ENCODE data around the gene SHANK3. TPM values are rescaled to one million over a fixed set of nuclear protein-coding genes. Genes with fewer than 3 reads are reported as not detected.

SHANK3 gene
- total and polyA plus RNA-seq, 4 donors = 1.1 to 10.0 (median 5.8) TPM

DNA sequence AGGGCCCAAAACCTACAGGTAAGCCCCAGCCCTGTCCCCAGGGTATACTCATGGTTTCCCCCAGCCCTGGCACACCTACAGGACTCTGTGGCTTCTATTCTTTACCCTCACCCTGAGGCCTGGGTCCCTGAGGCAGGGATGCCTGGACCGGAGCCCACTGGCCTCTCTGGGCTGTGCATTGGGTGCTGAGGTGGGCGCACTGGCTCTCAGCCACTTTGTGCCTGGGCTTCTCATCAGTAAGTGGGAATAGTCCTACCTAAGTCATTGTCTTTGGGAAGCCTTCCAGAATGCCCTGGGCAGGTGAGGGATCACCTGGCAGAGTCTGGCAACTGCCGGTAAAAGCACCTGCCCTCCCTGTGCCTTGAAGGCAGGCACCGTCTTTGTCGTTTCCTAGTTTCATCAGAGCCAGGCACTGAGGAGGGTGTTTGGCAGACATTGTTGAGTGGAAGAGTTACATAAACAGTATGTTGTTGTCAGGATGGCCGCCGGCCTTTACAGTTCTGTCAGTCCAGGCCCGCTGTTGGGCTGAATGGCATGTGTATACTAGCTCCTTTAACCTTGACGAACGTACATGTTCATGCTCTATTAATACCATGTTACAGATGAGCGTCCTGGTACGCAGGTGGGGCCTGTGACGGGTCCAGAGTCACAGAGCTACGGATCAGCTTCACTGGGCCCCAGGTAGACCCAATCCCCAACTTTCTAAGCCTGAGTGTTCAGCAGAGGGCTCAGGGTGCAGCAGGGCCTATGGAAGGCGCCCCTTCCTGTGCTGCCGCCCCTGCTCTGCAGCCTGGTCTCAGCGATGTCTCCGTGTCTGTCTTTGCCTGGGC, 23.0 kb downstream of the SHANK3 start:
- no peak overlapping the region for H3K9ac ChIP-seq (ENCODE audit: low read depth in 1 of 2, low read length in 2 of 2)
- H3K27ac ChIP-seq (ENCODE audit: low read depth in 1 of 2, low read length in 2 of 2) = no peak overlapping the region
- no peak for TF ChIP-seq FOXA2 (IDR thresholded peaks at IDR 0.05)
- no peak overlapping the region for H3K4me3 ChIP-seq (ENCODE audit: low read depth in 1 of 3, low read length in 3 of 3)
- DNase-seq (ENCODE audit: low spot score) = no peak
- no peaks in the 10 kb centered on the region for H3K36me3 ChIP-seq (ENCODE audit: control insufficient read depth in 4 of 4, insufficient read depth in 3 of 4, low read depth in 1 of 4, low read length in 3 of 4)
- peaks cover 13 to 44% (median 28%) of the 10 kb centered on the region in 4 donors for H3K4me1 ChIP-seq (ENCODE audit: control insufficient read depth in 4 of 4, insufficient read depth in 4 of 4, low read length in 3 of 4)
- WGBS = 80% methylated on average over 18 of the region's 18 CpGs
- no peaks in the 10 kb centered on the region for H3K9me3 ChIP-seq (ENCODE audit: control insufficient read depth in 4 of 4, low read length in 3 of 4)
- H3K27me3 ChIP-seq (ENCODE audit: control insufficient read depth in 4 of 4, insufficient read depth in 4 of 4, low read length in 3 of 4) = no peaks in the 10 kb centered on the region

DNA sequence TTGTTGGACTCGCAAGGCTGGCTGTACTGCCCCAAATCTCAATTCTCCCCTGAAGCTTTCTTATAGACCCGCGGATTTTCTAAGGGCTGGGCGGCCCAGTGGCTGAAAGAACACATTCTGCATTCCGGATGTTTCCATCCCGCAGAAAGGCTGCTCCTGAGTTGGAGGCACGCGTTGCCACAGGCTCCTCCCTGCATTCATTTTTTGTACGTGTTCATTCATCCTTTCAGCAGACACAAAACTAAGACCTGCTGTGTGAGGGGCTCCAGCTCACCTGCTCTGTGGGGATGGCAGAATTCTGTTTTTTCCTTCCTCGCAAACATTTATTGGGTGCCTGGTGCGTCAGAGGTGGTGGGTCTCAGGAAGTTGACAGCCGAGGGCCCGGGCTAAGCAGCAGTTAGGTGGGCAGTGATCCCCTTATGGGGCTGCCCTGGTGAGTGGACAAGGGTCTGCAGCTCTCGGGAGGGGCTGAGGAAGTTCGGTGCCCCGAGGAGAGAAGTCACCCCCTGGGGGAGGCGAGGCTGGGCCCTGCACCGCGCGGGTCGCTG, 23.7 kb downstream of the SHANK3 start:
- no peaks in the 10 kb centered on the region for H3K36me3 ChIP-seq (ENCODE audit: control insufficient read depth in 4 of 4, insufficient read depth in 3 of 4, low read depth in 1 of 4, low read length in 3 of 4)
- no peaks in the 10 kb centered on the region for H3K9me3 ChIP-seq (ENCODE audit: control insufficient read depth in 4 of 4, low read length in 3 of 4)
- no peak overlapping the region for H3K4me3 ChIP-seq (ENCODE audit: low read depth in 1 of 3, low read length in 3 of 3)
- H3K9ac ChIP-seq (ENCODE audit: low read depth in 1 of 2, low read length in 2 of 2) = no peak overlapping the region
- peaks cover 13 to 49% (median 34%) of the 10 kb centered on the region in 4 donors for H3K4me1 ChIP-seq (ENCODE audit: control insufficient read depth in 4 of 4, insufficient read depth in 4 of 4, low read length in 3 of 4)
- WGBS = 70% methylated on average over 21 of the region's 21 CpGs
- TF ChIP-seq, protein P1, sequence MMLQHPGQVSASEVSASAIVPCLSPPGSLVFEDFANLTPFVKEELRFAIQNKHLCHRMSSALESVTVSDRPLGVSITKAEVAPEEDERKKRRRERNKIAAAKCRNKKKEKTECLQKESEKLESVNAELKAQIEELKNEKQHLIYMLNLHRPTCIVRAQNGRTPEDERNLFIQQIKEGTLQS (IDR thresholded peaks at IDR 0.05) = no peak
- TF ChIP-seq NR2F2 (IDR thresholded peaks at IDR 0.05) = no peak
- TF ChIP-seq, protein P2, sequence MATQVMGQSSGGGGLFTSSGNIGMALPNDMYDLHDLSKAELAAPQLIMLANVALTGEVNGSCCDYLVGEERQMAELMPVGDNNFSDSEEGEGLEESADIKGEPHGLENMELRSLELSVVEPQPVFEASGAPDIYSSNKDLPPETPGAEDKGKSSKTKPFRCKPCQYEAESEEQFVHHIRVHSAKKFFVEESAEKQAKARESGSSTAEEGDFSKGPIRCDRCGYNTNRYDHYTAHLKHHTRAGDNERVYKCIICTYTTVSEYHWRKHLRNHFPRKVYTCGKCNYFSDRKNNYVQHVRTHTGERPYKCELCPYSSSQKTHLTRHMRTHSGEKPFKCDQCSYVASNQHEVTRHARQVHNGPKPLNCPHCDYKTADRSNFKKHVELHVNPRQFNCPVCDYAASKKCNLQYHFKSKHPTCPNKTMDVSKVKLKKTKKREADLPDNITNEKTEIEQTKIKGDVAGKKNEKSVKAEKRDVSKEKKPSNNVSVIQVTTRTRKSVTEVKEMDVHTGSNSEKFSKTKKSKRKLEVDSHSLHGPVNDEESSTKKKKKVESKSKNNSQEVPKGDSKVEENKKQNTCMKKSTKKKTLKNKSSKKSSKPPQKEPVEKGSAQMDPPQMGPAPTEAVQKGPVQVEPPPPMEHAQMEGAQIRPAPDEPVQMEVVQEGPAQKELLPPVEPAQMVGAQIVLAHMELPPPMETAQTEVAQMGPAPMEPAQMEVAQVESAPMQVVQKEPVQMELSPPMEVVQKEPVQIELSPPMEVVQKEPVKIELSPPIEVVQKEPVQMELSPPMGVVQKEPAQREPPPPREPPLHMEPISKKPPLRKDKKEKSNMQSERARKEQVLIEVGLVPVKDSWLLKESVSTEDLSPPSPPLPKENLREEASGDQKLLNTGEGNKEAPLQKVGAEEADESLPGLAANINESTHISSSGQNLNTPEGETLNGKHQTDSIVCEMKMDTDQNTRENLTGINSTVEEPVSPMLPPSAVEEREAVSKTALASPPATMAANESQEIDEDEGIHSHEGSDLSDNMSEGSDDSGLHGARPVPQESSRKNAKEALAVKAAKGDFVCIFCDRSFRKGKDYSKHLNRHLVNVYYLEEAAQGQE (IDR thresholded peaks at IDR 0.05) = no peak
- no peak for TF ChIP-seq YY1 (IDR thresholded peaks at IDR 0.05)
- TF ChIP-seq RAD21 (IDR thresholded peaks at IDR 0.05) = no peak
- TF ChIP-seq, protein P3, sequence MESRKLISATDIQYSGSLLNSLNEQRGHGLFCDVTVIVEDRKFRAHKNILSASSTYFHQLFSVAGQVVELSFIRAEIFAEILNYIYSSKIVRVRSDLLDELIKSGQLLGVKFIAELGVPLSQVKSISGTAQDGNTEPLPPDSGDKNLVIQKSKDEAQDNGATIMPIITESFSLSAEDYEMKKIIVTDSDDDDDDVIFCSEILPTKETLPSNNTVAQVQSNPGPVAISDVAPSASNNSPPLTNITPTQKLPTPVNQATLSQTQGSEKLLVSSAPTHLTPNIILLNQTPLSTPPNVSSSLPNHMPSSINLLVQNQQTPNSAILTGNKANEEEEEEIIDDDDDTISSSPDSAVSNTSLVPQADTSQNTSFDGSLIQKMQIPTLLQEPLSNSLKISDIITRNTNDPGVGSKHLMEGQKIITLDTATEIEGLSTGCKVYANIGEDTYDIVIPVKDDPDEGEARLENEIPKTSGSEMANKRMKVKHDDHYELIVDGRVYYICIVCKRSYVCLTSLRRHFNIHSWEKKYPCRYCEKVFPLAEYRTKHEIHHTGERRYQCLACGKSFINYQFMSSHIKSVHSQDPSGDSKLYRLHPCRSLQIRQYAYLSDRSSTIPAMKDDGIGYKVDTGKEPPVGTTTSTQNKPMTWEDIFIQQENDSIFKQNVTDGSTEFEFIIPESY (IDR thresholded peaks at IDR 0.05) = no peak
- TF ChIP-seq, protein P4, sequence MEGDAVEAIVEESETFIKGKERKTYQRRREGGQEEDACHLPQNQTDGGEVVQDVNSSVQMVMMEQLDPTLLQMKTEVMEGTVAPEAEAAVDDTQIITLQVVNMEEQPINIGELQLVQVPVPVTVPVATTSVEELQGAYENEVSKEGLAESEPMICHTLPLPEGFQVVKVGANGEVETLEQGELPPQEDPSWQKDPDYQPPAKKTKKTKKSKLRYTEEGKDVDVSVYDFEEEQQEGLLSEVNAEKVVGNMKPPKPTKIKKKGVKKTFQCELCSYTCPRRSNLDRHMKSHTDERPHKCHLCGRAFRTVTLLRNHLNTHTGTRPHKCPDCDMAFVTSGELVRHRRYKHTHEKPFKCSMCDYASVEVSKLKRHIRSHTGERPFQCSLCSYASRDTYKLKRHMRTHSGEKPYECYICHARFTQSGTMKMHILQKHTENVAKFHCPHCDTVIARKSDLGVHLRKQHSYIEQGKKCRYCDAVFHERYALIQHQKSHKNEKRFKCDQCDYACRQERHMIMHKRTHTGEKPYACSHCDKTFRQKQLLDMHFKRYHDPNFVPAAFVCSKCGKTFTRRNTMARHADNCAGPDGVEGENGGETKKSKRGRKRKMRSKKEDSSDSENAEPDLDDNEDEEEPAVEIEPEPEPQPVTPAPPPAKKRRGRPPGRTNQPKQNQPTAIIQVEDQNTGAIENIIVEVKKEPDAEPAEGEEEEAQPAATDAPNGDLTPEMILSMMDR (IDR thresholded peaks at IDR 0.05; ENCODE audit: low read depth, low read length, missing input control) = no peak
- TF ChIP-seq FOXA2 (IDR thresholded peaks at IDR 0.05) = no peak
- TF ChIP-seq EGR1 (IDR thresholded peaks at IDR 0.05; ENCODE audit: low read depth in 2 of 2) = no peak
- TF ChIP-seq FOXA1 (IDR thresholded peaks at IDR 0.05) = no peak
- no peak for TF ChIP-seq RXRA (IDR thresholded peaks at IDR 0.05)
- TF ChIP-seq JUND (IDR thresholded peaks at IDR 0.05) = no peak
- TF ChIP-seq, protein P5, sequence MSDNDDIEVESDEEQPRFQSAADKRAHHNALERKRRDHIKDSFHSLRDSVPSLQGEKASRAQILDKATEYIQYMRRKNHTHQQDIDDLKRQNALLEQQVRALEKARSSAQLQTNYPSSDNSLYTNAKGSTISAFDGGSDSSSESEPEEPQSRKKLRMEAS (IDR thresholded peaks at IDR 0.05) = no peak
- no peak for TF ChIP-seq TAF1 (conservative IDR thresholded peaks at IDR 0.05)
- TF ChIP-seq HNF4G (IDR thresholded peaks at IDR 0.05) = no peak
- H3K27me3 ChIP-seq (ENCODE audit: control insufficient read depth in 4 of 4, insufficient read depth in 4 of 4, low read length in 3 of 4) = no peaks in the 10 kb centered on the region
- DNase-seq (ENCODE audit: low spot score) = no peak
- H3K27ac ChIP-seq (ENCODE audit: low read depth in 1 of 2, low read length in 2 of 2) = no peak overlapping the region

Data from liver (tissue), 9 donors.